ENCODE results near the gene GIT1. TPM values are rescaled to one million over a fixed set of nuclear protein-coding genes. Genes with fewer than 3 reads are reported as not detected.

GIT1 gene
- total and polyA plus RNA-seq, 4 experiments from 2014 or later: 4.2 to 82.8 (median 51.9) TPM

- peak; percentile 87 to 92 (median 89) for DNase-seq
- Mint-ChIP-seq H3K4me3 (peak overlapping the region in 7 of 8 donors; percentile 54 to 79 (median 61)), H3K27me3 (no peaks in the 10 kb centered on the region), H3K4me1 (peaks cover 17 to 41% (median 30%) of the 10 kb centered on the region in 4 donors), H3K9me3 (no peaks in the 10 kb centered on the region), H3K36me3 (peaks cover 0 to 1% of the 10 kb centered on the region in 2 donors), H3K27ac (peak overlapping the region in 1 of 7 donors; percentile 83)
- ChIA-PET POLR2A (ENCODE audit: partially characterized antibody) (interaction anchor here (0.8 to 6.9 kb wide), 10 partner anchors 9 to 147 kb away, joined by 3 to 127 read pairs (median 8); partner anchors contain the start of genes ANKRD13B and GIT1), CTCF (ENCODE audit: partially characterized antibody) (interaction anchor here (0.7 to 22.5 kb wide), 16 partner anchors 9 to 863 kb away, joined by 3 to 523 read pairs (median 5); partner anchors contain the start of genes ABHD15, ANKRD13B and TP53I13)
- peaks cover 54% of the 10 kb centered on the region for H3K4me1 ChIP-seq (ENCODE audit: insufficient read depth, low read length)
- intact Hi-C loops (cut with micrococcal nuclease): loop anchor here (1.0 to 10.0 kb wide), 2 partner anchors 33 to 481 kb away; no protein-coding TSS in a partner anchor
- H3K36me3 ChIP-seq (ENCODE audit: insufficient read depth, low read length): no peaks in the 10 kb centered on the region
- no peak overlapping the region for H3K27ac ChIP-seq (ENCODE audit: low read depth, low read length)
- H3K9me3 ChIP-seq (ENCODE audit: control insufficient read depth in 1 of 2, low read length in 2 of 2): no peaks in the 10 kb centered on the region
- peak overlapping the region; percentile 44 to 57 for H3K4me3 ChIP-seq (ENCODE audit: low read length in 2 of 2)
- H3K27me3 ChIP-seq (ENCODE audit: insufficient read depth, low read length): no peaks in the 10 kb centered on the region
Observed at GRCh38 chr17:29613352-29613837, 23.9 kb upstream of the GIT1 start.

- no peak overlapping the region for H3K27ac ChIP-seq (ENCODE audit: low read depth, low read length)
- DNase-seq: no peak
- Mint-ChIP-seq H3K9me3 (no peaks in the 10 kb centered on the region), H3K36me3 (peaks cover 0 to 1% of the 10 kb centered on the region in 2 donors), H3K27ac (no peak overlapping the region), H3K4me3 (peak overlapping the region in 6 of 8 donors; percentile 10 to 52 (median 41)), H3K4me1 (peaks cover 17 to 41% (median 30%) of the 10 kb centered on the region in 4 donors), H3K27me3 (no peaks in the 10 kb centered on the region)
- peak overlapping the region in 1 of 2 donors; percentile 44 for H3K4me3 ChIP-seq (ENCODE audit: low read length in 2 of 2)
- H3K36me3 ChIP-seq (ENCODE audit: insufficient read depth, low read length): no peaks in the 10 kb centered on the region
- peaks cover 47% of the 10 kb centered on the region for H3K4me1 ChIP-seq (ENCODE audit: insufficient read depth, low read length)
- H3K27me3 ChIP-seq (ENCODE audit: insufficient read depth, low read length): no peaks in the 10 kb centered on the region
- H3K9me3 ChIP-seq (ENCODE audit: control insufficient read depth in 1 of 2, low read length in 2 of 2): no peaks in the 10 kb centered on the region
- intact Hi-C loops (cut with micrococcal nuclease): loop anchor here (1.0 to 10.0 kb wide), 2 partner anchors 32 to 482 kb away; no protein-coding TSS in a partner anchor
- ChIA-PET CTCF (ENCODE audit: partially characterized antibody) (interaction anchor here (0.7 to 22.5 kb wide), 17 partner anchors 8 to 864 kb away, joined by 3 to 523 read pairs (median 5); partner anchors contain the start of genes ABHD15, ANKRD13B and TP53I13), POLR2A (ENCODE audit: partially characterized antibody) (interaction anchor here (0.9 to 6.9 kb wide), 8 partner anchors 8 to 148 kb away, joined by 3 to 127 read pairs (median 12); partner anchors contain the start of genes ANKRD13B and GIT1)
Observed at GRCh38 chr17:29612404-29613280, 23.2 kb upstream of the GIT1 start.

GRCh38 chr17:29612094-29612403 lies 22.6 kb upstream of the GIT1 start:
- Mint-ChIP-seq H3K4me1 (peaks cover 15 to 35% (median 27%) of the 10 kb centered on the region in 4 donors), H3K9me3 (no peaks in the 10 kb centered on the region), H3K4me3 (peak overlapping the region in 2 of 8 donors; percentile 36 to 43), H3K36me3 (peaks cover 0 to 1% of the 10 kb centered on the region in 2 donors), H3K27me3 (no peaks in the 10 kb centered on the region), H3K27ac (peak overlapping the region in 1 of 7 donors; percentile 64)
- no peaks in the 10 kb centered on the region for H3K9me3 ChIP-seq (ENCODE audit: control insufficient read depth in 1 of 2, low read length in 2 of 2)
- POLR2A ChIA-PET (ENCODE audit: partially characterized antibody): interaction anchor here (0.8 to 1.5 kb wide), 3 partner anchors 20 to 31 kb away, joined by 3 to 4 read pairs (median 3); no protein-coding TSS in a partner anchor
- no peak for DNase-seq
- H3K4me1 ChIP-seq (ENCODE audit: insufficient read depth, low read length): peaks cover 41% of the 10 kb centered on the region
- H3K27me3 ChIP-seq (ENCODE audit: insufficient read depth, low read length): no peaks in the 10 kb centered on the region
- no peak overlapping the region for H3K4me3 ChIP-seq (ENCODE audit: low read length in 2 of 2)
- intact Hi-C loops (cut with micrococcal nuclease): loop anchor here (10.0 kb wide), 1 partner anchor 483 kb away; no protein-coding TSS in a partner anchor
- no peak overlapping the region for H3K27ac ChIP-seq (ENCODE audit: low read depth, low read length)
- CTCF ChIA-PET (ENCODE audit: partially characterized antibody): interaction anchor here (0.6 to 22.5 kb wide), 5 partner anchors 13 to 507 kb away, joined by 3 to 523 read pairs (median 5); partner anchors contain the start of genes ABHD15 and TP53I13
- H3K36me3 ChIP-seq (ENCODE audit: insufficient read depth, low read length): no peaks in the 10 kb centered on the region

- Mint-ChIP-seq H3K4me3 (peak overlapping the region in 5 of 8 donors; percentile 23 to 63 (median 25)), H3K27me3 (no peaks in the 10 kb centered on the region), H3K27ac (peak overlapping the region in 2 of 7 donors; percentile 37 to 64), H3K4me1 (peaks cover 12 to 30% (median 23%) of the 10 kb centered on the region in 4 donors), H3K9me3 (no peaks in the 10 kb centered on the region), H3K36me3 (peaks cover 0 to 1% of the 10 kb centered on the region in 2 donors)
- Histone ChIP-seq H3K27ac (ENCODE audit: low read depth, low read length) (no peak overlapping the region), H3K9me3 (ENCODE audit: control insufficient read depth in 1 of 2, low read length in 2 of 2) (no peaks in the 10 kb centered on the region), H3K36me3 (ENCODE audit: insufficient read depth, low read length) (no peaks in the 10 kb centered on the region), H3K4me3 (ENCODE audit: low read length in 2 of 2) (no peak overlapping the region), H3K4me1 (ENCODE audit: insufficient read depth, low read length) (peaks cover 36% of the 10 kb centered on the region), H3K27me3 (ENCODE audit: insufficient read depth, low read length) (no peaks in the 10 kb centered on the region)
- intact Hi-C loops (cut with micrococcal nuclease): loop anchor here (10.0 kb wide), 1 partner anchor 483 kb away; no protein-coding TSS in a partner anchor
- CTCF ChIA-PET (ENCODE audit: partially characterized antibody): interaction anchor here (0.6 to 22.5 kb wide), 5 partner anchors 13 to 507 kb away, joined by 3 to 523 read pairs (median 5); partner anchors contain the start of genes ABHD15 and TP53I13
- no peak for DNase-seq
- POLR2A ChIA-PET (ENCODE audit: partially characterized antibody): interaction anchor here (0.8 to 1.5 kb wide), 3 partner anchors 19 to 30 kb away, joined by 3 to 4 read pairs (median 3); no protein-coding TSS in a partner anchor
Observed at GRCh38 chr17:29611351-29612093, 22.1 kb upstream of the GIT1 start.

- peaks cover 6 to 19% (median 16%) of the 10 kb centered on the region in 4 donors for H3K4me1 Mint-ChIP-seq
- H3K27me3 Mint-ChIP-seq: no peaks in the 10 kb centered on the region
- POLR2A ChIA-PET (ENCODE audit: partially characterized antibody): interaction anchor here (1.0 kb wide), 1 partner anchor 14 kb away, joined by 3 read pairs; no protein-coding TSS in a partner anchor
- H3K4me1 ChIP-seq (ENCODE audit: insufficient read depth, low read length): peaks cover 25% of the 10 kb centered on the region
- H3K4me3 Mint-ChIP-seq: no peak overlapping the region
- peaks cover 0 to 1% of the 10 kb centered on the region in 2 donors for H3K36me3 Mint-ChIP-seq
- H3K27ac Mint-ChIP-seq: peak overlapping the region in 1 of 7 donors; percentile 19
- no peak overlapping the region for H3K4me3 ChIP-seq (ENCODE audit: low read length in 2 of 2)
- intact Hi-C loops (cut with micrococcal nuclease): loop anchor here (10.0 kb wide), 1 partner anchor 484 kb away; no protein-coding TSS in a partner anchor
- H3K27ac ChIP-seq (ENCODE audit: low read depth, low read length): no peak overlapping the region
- no peaks in the 10 kb centered on the region for H3K9me3 ChIP-seq (ENCODE audit: control insufficient read depth in 1 of 2, low read length in 2 of 2)
- no peaks in the 10 kb centered on the region for H3K27me3 ChIP-seq (ENCODE audit: insufficient read depth, low read length)
- no peaks in the 10 kb centered on the region for H3K9me3 Mint-ChIP-seq
- no peak for DNase-seq
- no peaks in the 10 kb centered on the region for H3K36me3 ChIP-seq (ENCODE audit: insufficient read depth, low read length)
- CTCF ChIA-PET (ENCODE audit: partially characterized antibody): interaction anchor here (2.8 to 22.5 kb wide), 3 partner anchors 16 to 35 kb away, joined by 6 to 523 read pairs (median 20); partner anchors contain the start of genes ABHD15, ANKRD13B and TP53I13
Observed at GRCh38 chr17:29610395-29610794, 20.9 kb upstream of the GIT1 start.

GRCh38 chr17:29608986-29609385 lies 19.5 kb upstream of the GIT1 start:
- Histone ChIP-seq H3K4me1 (ENCODE audit: insufficient read depth, low read length) (peaks cover 10% of the 10 kb centered on the region), H3K27me3 (ENCODE audit: insufficient read depth, low read length) (no peaks in the 10 kb centered on the region), H3K27ac (ENCODE audit: low read depth, low read length) (no peak overlapping the region), H3K36me3 (ENCODE audit: insufficient read depth, low read length) (no peaks in the 10 kb centered on the region), H3K4me3 (ENCODE audit: low read length in 2 of 2) (no peak overlapping the region), H3K9me3 (ENCODE audit: control insufficient read depth in 1 of 2, low read length in 2 of 2) (no peaks in the 10 kb centered on the region)
- CTCF ChIA-PET (ENCODE audit: partially characterized antibody): interaction anchor here (4.0 to 22.5 kb wide), 3 partner anchors 9 to 34 kb away, joined by 20 to 523 read pairs (median 21); partner anchors contain the start of genes ABHD15, ANKRD13B and TP53I13
- POLR2A ChIA-PET (ENCODE audit: partially characterized antibody): interaction anchor here (1.2 kb wide), 1 partner anchor 9 kb away, joined by 3 read pairs; no protein-coding TSS in a partner anchor
- no peaks in the 10 kb centered on the region for H3K36me3 Mint-ChIP-seq
- no peaks in the 10 kb centered on the region for H3K9me3 Mint-ChIP-seq
- peaks cover 3 to 5% (median 4%) of the 10 kb centered on the region in 4 donors for H3K4me1 Mint-ChIP-seq
- no peak for DNase-seq
- H3K27me3 Mint-ChIP-seq: no peaks in the 10 kb centered on the region
- H3K4me3 Mint-ChIP-seq: no peak overlapping the region
- intact Hi-C loops (cut with micrococcal nuclease): no loop called here
- no peak overlapping the region for H3K27ac Mint-ChIP-seq

Data from CD4-positive, alpha-beta memory T cell (primary cell).